ENCODE data around the gene NELL1.

DNA sequence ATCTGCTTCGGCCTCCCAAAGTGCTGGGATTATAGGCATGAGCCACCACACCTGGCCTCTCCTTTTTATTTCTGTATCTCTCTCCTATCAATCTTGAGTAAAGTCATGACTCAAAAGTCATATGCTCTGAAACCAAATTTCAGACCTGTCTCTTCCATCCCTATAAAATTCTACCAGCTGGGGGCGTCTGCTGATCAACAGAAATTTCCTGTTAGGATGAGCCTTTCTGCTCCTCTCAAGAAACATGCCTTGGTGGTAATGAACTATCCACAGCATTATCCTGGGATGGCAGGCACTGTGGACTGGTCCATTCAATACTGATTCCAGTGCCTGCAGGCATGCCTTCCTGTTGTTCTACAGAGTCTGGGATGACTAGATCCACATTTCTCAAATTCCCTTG lies 472.6 kb downstream of the NELL1 start:
- TF ChIP-seq, protein P1, sequence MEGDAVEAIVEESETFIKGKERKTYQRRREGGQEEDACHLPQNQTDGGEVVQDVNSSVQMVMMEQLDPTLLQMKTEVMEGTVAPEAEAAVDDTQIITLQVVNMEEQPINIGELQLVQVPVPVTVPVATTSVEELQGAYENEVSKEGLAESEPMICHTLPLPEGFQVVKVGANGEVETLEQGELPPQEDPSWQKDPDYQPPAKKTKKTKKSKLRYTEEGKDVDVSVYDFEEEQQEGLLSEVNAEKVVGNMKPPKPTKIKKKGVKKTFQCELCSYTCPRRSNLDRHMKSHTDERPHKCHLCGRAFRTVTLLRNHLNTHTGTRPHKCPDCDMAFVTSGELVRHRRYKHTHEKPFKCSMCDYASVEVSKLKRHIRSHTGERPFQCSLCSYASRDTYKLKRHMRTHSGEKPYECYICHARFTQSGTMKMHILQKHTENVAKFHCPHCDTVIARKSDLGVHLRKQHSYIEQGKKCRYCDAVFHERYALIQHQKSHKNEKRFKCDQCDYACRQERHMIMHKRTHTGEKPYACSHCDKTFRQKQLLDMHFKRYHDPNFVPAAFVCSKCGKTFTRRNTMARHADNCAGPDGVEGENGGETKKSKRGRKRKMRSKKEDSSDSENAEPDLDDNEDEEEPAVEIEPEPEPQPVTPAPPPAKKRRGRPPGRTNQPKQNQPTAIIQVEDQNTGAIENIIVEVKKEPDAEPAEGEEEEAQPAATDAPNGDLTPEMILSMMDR (IDR thresholded peaks at IDR 0.05), result peak in 1 of 6 experiments; percentile 6
- no peak for TF ChIP-seq POLR2A (IDR thresholded peaks at IDR 0.05)
